ENCODE results near the gene TTC39A. TPM values are rescaled to one million over a fixed set of nuclear protein-coding genes. Genes with fewer than 3 reads are reported as not detected.

TTC39A gene
- total RNA-seq, 1 experiment from 2014 or later, result 15.4 TPM

- no peak overlapping the region for H3K4me3 ChIP-seq (replicated peaks in 1 of 2; ENCODE audit: low read depth in 1 of 2, low read length in 2 of 2)
- BruUV-seq (replicated peaks), result no TSS peak
- peaks cover 0 to 11% of the 10 kb centered on the region in 2 experiments; a peak in 2 of 4 replicates for H3K36me3 ChIP-seq (ENCODE audit: control insufficient read depth in 1 of 2, insufficient read depth in 2 of 2, low read length in 2 of 2)
- no peaks in the 10 kb centered on the region for H3K9me2 ChIP-seq (ENCODE audit: insufficient read depth)
- CTCF ChIA-PET, result no interaction called here
- no peak overlapping the region for H2AFZ ChIP-seq (ENCODE audit: low read depth, low read length, poor library complexity, severe bottlenecking)
- POLR2A ChIA-PET, result no interaction called here
- H3K4me1 ChIP-seq (ENCODE audit: control insufficient read depth in 1 of 2, insufficient read depth in 2 of 2, low read length in 2 of 2), result peaks cover 17 to 35% of the 10 kb centered on the region in 2 experiments
- intact Hi-C loops (cut with micrococcal nuclease), result no loop called here
- peaks cover 7% of the 10 kb centered on the region; the same call in 1 of the 2 replicates for H4K20me1 ChIP-seq (ENCODE audit: insufficient read depth)
- no peak overlapping the region for H3K4me2 ChIP-seq (ENCODE audit: low read length)
- H3K27ac ChIP-seq (ENCODE audit: low read depth, low read length), result no peak overlapping the region
- H3K9me3 ChIP-seq (ENCODE audit: control insufficient read depth in 1 of 2, insufficient read depth in 1 of 2, low read depth in 1 of 2, low read length in 2 of 2), result no peaks in the 10 kb centered on the region
- H3K9ac ChIP-seq (ENCODE audit: low read length), result no peak overlapping the region
- TF ChIP-seq MAX (IDR thresholded peaks at IDR 0.05), result no peak
- TF ChIP-seq EZH2phosphoT487 (IDR thresholded peaks at IDR 0.05; ENCODE audit: borderline replicate concordance), result no peak
- TF ChIP-seq TCF7L2 (IDR thresholded peaks at IDR 0.05; ENCODE audit: borderline replicate concordance, extremely low read depth, insufficient read depth, insufficient read length), result no peak
- TF ChIP-seq POLR2A (IDR thresholded peaks at IDR 0.05; ENCODE audit: borderline replicate concordance, extremely low read depth, insufficient read depth, insufficient read length), result no peak
- TF ChIP-seq ZBTB33 (IDR thresholded peaks at IDR 0.05; ENCODE audit: extremely low read depth, insufficient replicate concordance, low read length), result no peak
- TF ChIP-seq POLR2AphosphoS5 (IDR thresholded peaks at IDR 0.05; ENCODE audit: low read depth, low read length), result no peak
- no peak for TF ChIP-seq ZFX (IDR thresholded peaks at IDR 0.05)
- no peak for TF ChIP-seq RAD21 (IDR thresholded peaks at IDR 0.05; ENCODE audit: low read depth)
- no peak for TF ChIP-seq EGR1 (IDR thresholded peaks at IDR 0.05; ENCODE audit: low read depth)
- TF ChIP-seq CTCF (IDR thresholded peaks at IDR 0.05 in 2 of 3, conservative IDR thresholded peaks at IDR 0.05 in 1 of 3; ENCODE audit: borderline replicate concordance in 1 of 3, insufficient read depth in 1 of 3, low read depth in 2 of 3, low read length in 2 of 3), result no peak
- no peak for TF ChIP-seq SRF (IDR thresholded peaks at IDR 0.05; ENCODE audit: low read depth)
- no peak for TF ChIP-seq CBX3 (IDR thresholded peaks at IDR 0.05; ENCODE audit: low read depth)
- no peak for TF ChIP-seq SIN3A (IDR thresholded peaks at IDR 0.05; ENCODE audit: low read depth)
- TF ChIP-seq ELF1 (IDR thresholded peaks at IDR 0.05; ENCODE audit: borderline replicate concordance, low read depth), result no peak
- no peak for TF ChIP-seq ATF3 (IDR thresholded peaks at IDR 0.05)
- TF ChIP-seq JUND (IDR thresholded peaks at IDR 0.05), result no peak
- RAD21 ChIA-PET (ENCODE audit: low non-redundant PET in 1 of 2, low total read pairs in 2 of 2, uncharacterized antibody in 2 of 2, unreplicated experiment in 2 of 2), result no interaction called here
- H3K79me2 ChIP-seq (ENCODE audit: insufficient read depth, low read length), result peaks cover 49% of the 10 kb centered on the region
- no peaks in the 10 kb centered on the region for H3K27me3 ChIP-seq (ENCODE audit: insufficient read depth, low read length)
- no peak for DNase-seq (ENCODE audit: low read depth, low spot score)
- no peak for ATAC-seq
Observed at GRCh38 chr1:51268634-51269033, 61.7 kb downstream of the TTC39A start.
